ENCODE results near the gene MAST4.

The MAST4 gene

GRCh38 chr5:66565878-66566277 lies 30.3 kb upstream of the MAST4 start:
- Histone ChIP-seq H3K36me3 (ENCODE audit: control insufficient read depth, insufficient read depth, low read length) (no peaks in the 10 kb centered on the region), H3K27me3 (ENCODE audit: control insufficient read depth, insufficient read depth, low read length) (no peaks in the 10 kb centered on the region), H3K9me3 (ENCODE audit: control insufficient read depth, insufficient read depth, low read length) (no peaks in the 10 kb centered on the region), H3K9ac (ENCODE audit: low read depth, low read length) (no peak overlapping the region), H3K27ac (ENCODE audit: low read depth, low read length) (peak overlapping the region; percentile 74), H3K4me1 (ENCODE audit: control insufficient read depth, insufficient read depth, low read length) (peaks cover 14% of the 10 kb centered on the region), H3K4me3 (ENCODE audit: low read depth, low read length) (no peak overlapping the region)

DNA sequence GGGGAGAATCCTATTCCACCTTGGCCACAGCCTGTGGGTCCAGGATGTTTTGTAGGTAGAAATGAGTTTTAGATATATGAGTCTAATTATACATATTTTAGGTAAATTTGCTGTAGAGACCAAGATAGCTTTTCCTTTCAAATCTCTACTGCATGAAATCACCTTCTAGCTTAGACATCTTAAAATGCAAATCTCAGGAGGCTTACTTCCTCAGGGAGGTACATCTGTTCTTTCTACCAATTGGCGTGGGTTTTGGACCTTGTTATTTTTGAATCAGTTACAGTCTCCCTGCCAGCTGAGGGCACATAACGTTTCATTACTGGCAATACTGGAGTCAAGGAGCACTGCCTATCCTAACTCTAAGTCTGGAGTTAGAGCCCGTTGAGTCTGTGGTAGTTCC lies 28.7 kb upstream of the MAST4 start:
- H3K27ac ChIP-seq (ENCODE audit: low read depth, low read length), result no peak overlapping the region
- H3K4me3 ChIP-seq (ENCODE audit: low read depth, low read length), result no peak overlapping the region
- H3K27me3 ChIP-seq (ENCODE audit: control insufficient read depth, insufficient read depth, low read length), result no peaks in the 10 kb centered on the region
- H3K36me3 ChIP-seq (ENCODE audit: control insufficient read depth, insufficient read depth, low read length), result no peaks in the 10 kb centered on the region
- H3K4me1 ChIP-seq (ENCODE audit: control insufficient read depth, insufficient read depth, low read length), result peaks cover 14% of the 10 kb centered on the region
- H3K9ac ChIP-seq (ENCODE audit: low read depth, low read length), result no peak overlapping the region
- no peaks in the 10 kb centered on the region for H3K9me3 ChIP-seq (ENCODE audit: control insufficient read depth, insufficient read depth, low read length)

DNA sequence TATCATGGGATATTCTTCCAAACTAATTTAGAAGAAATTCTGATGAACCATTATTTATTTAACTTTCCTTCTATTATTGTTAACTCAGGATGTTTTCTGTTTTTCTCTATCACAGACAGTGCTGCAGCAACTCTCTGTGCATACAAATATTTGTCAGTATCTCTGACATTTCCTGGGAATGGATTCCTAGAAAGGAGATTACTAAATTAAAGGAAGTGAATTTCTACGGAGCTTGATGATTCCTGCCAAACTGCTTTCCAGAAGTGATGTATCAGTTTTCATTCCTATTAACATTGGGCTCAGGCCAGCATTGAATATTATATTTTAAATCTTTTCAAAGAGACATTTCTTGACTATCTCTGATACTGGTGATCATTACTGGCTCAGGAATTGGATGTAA lies 26.0 kb upstream of the MAST4 start:
- no peak overlapping the region for H3K27ac ChIP-seq (ENCODE audit: low read depth, low read length)

GRCh38 chr5:66573733-66574132 lies 22.5 kb upstream of the MAST4 start:
- Histone ChIP-seq H3K36me3 (ENCODE audit: control insufficient read depth, insufficient read depth, low read length) (no peaks in the 10 kb centered on the region), H3K9ac (ENCODE audit: low read depth, low read length) (no peak overlapping the region), H3K27me3 (ENCODE audit: control insufficient read depth, insufficient read depth, low read length) (no peaks in the 10 kb centered on the region), H3K9me3 (ENCODE audit: control insufficient read depth, insufficient read depth, low read length) (no peaks in the 10 kb centered on the region), H3K4me3 (ENCODE audit: low read depth, low read length) (no peak overlapping the region), H3K4me1 (ENCODE audit: control insufficient read depth, insufficient read depth, low read length) (no peaks in the 10 kb centered on the region), H3K27ac (ENCODE audit: low read depth, low read length) (no peak overlapping the region)

More for the DNA sequence above, 26.0 kb upstream of the MAST4 start:
- no peak overlapping the region for H3K4me3 ChIP-seq (ENCODE audit: low read depth, low read length)
- peaks cover 11% of the 10 kb centered on the region for H3K4me1 ChIP-seq (ENCODE audit: control insufficient read depth, insufficient read depth, low read length)
- no peaks in the 10 kb centered on the region for H3K36me3 ChIP-seq (ENCODE audit: control insufficient read depth, insufficient read depth, low read length)
- H3K27me3 ChIP-seq (ENCODE audit: control insufficient read depth, insufficient read depth, low read length), result no peaks in the 10 kb centered on the region
- no peaks in the 10 kb centered on the region for H3K9me3 ChIP-seq (ENCODE audit: control insufficient read depth, insufficient read depth, low read length)
- no peak overlapping the region for H3K9ac ChIP-seq (ENCODE audit: low read depth, low read length)

- no peaks in the 10 kb centered on the region for H3K36me3 ChIP-seq (ENCODE audit: control insufficient read depth, insufficient read depth, low read length)
- H3K27me3 ChIP-seq (ENCODE audit: control insufficient read depth, insufficient read depth, low read length), result no peaks in the 10 kb centered on the region
- H3K27ac ChIP-seq (ENCODE audit: low read depth, low read length), result no peak overlapping the region
- no peaks in the 10 kb centered on the region for H3K4me1 ChIP-seq (ENCODE audit: control insufficient read depth, insufficient read depth, low read length)
- no peak overlapping the region for H3K9ac ChIP-seq (ENCODE audit: low read depth, low read length)
- no peak overlapping the region for H3K4me3 ChIP-seq (ENCODE audit: low read depth, low read length)
- no peaks in the 10 kb centered on the region for H3K9me3 ChIP-seq (ENCODE audit: control insufficient read depth, insufficient read depth, low read length)
Observed at GRCh38 chr5:66582499-66583165, 13.6 kb upstream of the MAST4 start.

- Histone ChIP-seq H3K4me1 (ENCODE audit: control insufficient read depth, insufficient read depth, low read length) (no peaks in the 10 kb centered on the region), H3K9ac (ENCODE audit: low read depth, low read length) (no peak overlapping the region), H3K4me3 (ENCODE audit: low read depth, low read length) (no peak overlapping the region), H3K36me3 (ENCODE audit: control insufficient read depth, insufficient read depth, low read length) (no peaks in the 10 kb centered on the region), H3K9me3 (ENCODE audit: control insufficient read depth, insufficient read depth, low read length) (no peaks in the 10 kb centered on the region), H3K27me3 (ENCODE audit: control insufficient read depth, insufficient read depth, low read length) (no peaks in the 10 kb centered on the region), H3K27ac (ENCODE audit: low read depth, low read length) (no peak overlapping the region)
Observed at GRCh38 chr5:66585291-66585690, 10.9 kb upstream of the MAST4 start.

DNA sequence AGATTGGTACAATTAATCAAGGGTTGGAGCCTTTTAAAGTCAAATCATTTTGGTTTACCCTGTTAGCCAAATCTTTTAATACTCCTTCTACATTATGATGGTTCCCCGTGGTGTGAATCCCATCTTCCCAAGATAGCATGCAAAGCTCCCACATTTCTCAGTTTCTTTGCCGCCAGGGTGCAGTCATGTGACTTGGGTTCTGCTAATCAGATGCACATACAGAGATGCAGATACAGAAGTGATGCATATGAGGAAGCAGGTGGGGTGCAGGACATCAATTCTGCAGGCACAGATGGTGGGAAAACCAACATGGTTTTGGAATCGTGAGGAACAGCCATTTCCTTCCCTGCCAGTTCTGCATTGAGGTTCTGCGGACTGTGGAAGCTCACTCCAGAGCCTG lies 8.4 kb upstream of the MAST4 start:
- no peaks in the 10 kb centered on the region for H3K36me3 ChIP-seq (ENCODE audit: control insufficient read depth, insufficient read depth, low read length)
- no peak overlapping the region for H3K9ac ChIP-seq (ENCODE audit: low read depth, low read length)
- no peaks in the 10 kb centered on the region for H3K27me3 ChIP-seq (ENCODE audit: control insufficient read depth, insufficient read depth, low read length)
- H3K4me1 ChIP-seq (ENCODE audit: control insufficient read depth, insufficient read depth, low read length), result no peaks in the 10 kb centered on the region
- H3K27ac ChIP-seq (ENCODE audit: low read depth, low read length), result no peak overlapping the region
- no peak overlapping the region for H3K4me3 ChIP-seq (ENCODE audit: low read depth, low read length)
- no peaks in the 10 kb centered on the region for H3K9me3 ChIP-seq (ENCODE audit: control insufficient read depth, insufficient read depth, low read length)

DNA sequence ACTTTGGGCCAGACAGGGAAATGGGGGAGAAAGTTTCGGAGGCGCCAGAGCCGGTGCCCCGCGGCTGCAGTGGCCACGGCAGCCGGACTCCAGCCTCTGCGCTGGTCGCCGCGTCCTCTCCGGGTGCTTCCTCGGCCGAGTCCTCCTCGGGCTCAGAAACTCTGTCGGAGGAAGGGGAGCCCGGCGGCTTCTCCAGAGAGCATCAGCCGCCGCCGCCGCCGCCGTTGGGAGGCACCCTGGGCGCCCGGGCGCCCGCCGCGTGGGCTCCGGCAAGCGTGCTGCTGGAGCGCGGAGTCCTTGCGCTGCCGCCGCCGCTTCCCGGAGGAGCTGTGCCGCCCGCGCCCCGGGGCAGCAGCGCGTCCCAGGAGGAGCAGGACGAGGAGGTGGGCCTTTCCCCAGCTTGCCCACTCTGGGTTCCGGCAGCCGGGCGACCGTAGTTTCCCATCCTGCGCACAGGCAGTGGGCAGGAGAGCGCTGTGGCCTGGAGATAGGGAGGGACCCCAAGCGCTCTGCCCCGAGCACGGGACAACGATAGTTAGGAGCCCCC lies 516 bp downstream of the MAST4 start:
- H3K27me3 ChIP-seq (ENCODE audit: control insufficient read depth, insufficient read depth, low read length), result peaks cover 65% of the 10 kb centered on the region
- H3K4me3 ChIP-seq (ENCODE audit: low read depth, low read length), result peak overlapping the region; percentile 81
- H3K36me3 ChIP-seq (ENCODE audit: control insufficient read depth, insufficient read depth, low read length), result no peaks in the 10 kb centered on the region
- H3K4me1 ChIP-seq (ENCODE audit: control insufficient read depth, insufficient read depth, low read length), result peaks cover 3% of the 10 kb centered on the region; the same call in 1 of the 2 replicates
- no peaks in the 10 kb centered on the region for H3K9me3 ChIP-seq (ENCODE audit: control insufficient read depth, insufficient read depth, low read length)
- H3K9ac ChIP-seq (ENCODE audit: low read depth, low read length), result no peak overlapping the region
- H3K27ac ChIP-seq (ENCODE audit: low read depth, low read length), result no peak overlapping the region

DNA sequence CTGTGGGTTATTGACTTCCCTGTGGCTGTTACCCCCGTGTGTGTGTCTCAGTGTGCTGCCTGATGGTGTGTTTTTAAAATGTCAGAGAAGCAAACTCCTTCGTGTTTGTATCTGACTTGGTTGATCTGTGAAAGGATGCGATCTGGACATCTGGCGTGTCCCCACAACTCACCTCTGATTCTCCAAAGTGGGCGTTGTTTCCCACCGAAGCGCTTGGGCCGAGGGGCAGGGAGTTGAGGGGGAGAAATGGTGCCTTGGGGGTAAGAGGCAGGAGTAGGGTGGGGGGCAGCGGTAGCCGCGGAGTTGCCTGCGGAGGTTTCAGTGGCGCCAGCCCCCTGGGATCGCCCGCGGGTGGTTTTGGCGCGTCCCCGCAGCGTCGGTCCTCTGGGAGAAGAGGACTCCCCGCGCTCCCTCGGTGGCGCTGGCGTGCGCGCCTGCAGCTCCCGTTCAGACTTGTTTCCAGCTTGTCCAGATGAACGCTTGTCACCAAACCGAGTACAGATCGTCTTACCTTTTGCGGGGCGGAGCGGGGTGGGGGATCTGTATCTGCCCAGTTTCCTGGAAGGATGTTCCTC lies 1.1 kb downstream of the MAST4 start:
- Histone ChIP-seq H3K9ac (ENCODE audit: low read depth, low read length) (no peak overlapping the region), H3K9me3 (ENCODE audit: control insufficient read depth, insufficient read depth, low read length) (no peaks in the 10 kb centered on the region), H3K27me3 (ENCODE audit: control insufficient read depth, insufficient read depth, low read length) (peaks cover 65% of the 10 kb centered on the region), H3K4me3 (ENCODE audit: low read depth, low read length) (peak overlapping the region; percentile 81), H3K27ac (ENCODE audit: low read depth, low read length) (no peak overlapping the region), H3K4me1 (ENCODE audit: control insufficient read depth, insufficient read depth, low read length) (peaks cover 3% of the 10 kb centered on the region; the same call in 1 of the 2 replicates), H3K36me3 (ENCODE audit: control insufficient read depth, insufficient read depth, low read length) (no peaks in the 10 kb centered on the region)

DNA sequence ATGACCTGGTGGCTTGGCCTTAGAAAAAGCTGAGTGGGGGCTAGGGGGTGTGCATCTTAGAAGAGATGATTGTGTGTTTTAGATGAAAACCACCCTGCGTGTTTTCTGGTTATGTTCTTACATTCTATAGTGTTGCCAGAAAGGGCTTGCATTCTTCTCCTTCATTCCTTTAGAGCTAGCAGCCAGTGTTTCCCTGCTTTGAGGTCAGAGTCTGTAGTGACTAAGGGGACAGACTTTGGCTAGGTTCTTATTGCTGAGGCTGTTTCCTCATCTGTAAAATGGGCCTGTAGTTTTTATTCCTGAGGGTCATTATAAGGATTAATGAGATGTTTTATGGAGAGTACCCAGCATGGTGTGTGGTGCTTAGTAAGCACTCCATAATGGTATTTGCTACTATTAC lies 6.4 kb downstream of the MAST4 start:
- Histone ChIP-seq H3K27me3 (ENCODE audit: control insufficient read depth, insufficient read depth, low read length) (peaks cover 27% of the 10 kb centered on the region), H3K4me3 (ENCODE audit: low read depth, low read length) (no peak overlapping the region), H3K27ac (ENCODE audit: low read depth, low read length) (no peak overlapping the region), H3K9me3 (ENCODE audit: control insufficient read depth, insufficient read depth, low read length) (no peaks in the 10 kb centered on the region), H3K36me3 (ENCODE audit: control insufficient read depth, insufficient read depth, low read length) (no peaks in the 10 kb centered on the region), H3K9ac (ENCODE audit: low read depth, low read length) (no peak overlapping the region), H3K4me1 (ENCODE audit: control insufficient read depth, insufficient read depth, low read length) (no peaks in the 10 kb centered on the region)

- Histone ChIP-seq H3K9me3 (ENCODE audit: control insufficient read depth, insufficient read depth, low read length) (no peaks in the 10 kb centered on the region), H3K4me1 (ENCODE audit: control insufficient read depth, insufficient read depth, low read length) (no peaks in the 10 kb centered on the region), H3K36me3 (ENCODE audit: control insufficient read depth, insufficient read depth, low read length) (no peaks in the 10 kb centered on the region), H3K27me3 (ENCODE audit: control insufficient read depth, insufficient read depth, low read length) (peaks cover 21% of the 10 kb centered on the region), H3K27ac (ENCODE audit: low read depth, low read length) (no peak overlapping the region), H3K9ac (ENCODE audit: low read depth, low read length) (no peak overlapping the region), H3K4me3 (ENCODE audit: low read depth, low read length) (no peak overlapping the region)
Observed at GRCh38 chr5:66603164-66603563, 7.0 kb downstream of the MAST4 start.
